Neural cell (in vitro differentiated cells): ENCODE measurements around the gene AK8. TPM values are rescaled to one million over a fixed set of nuclear protein-coding genes. Genes with fewer than 3 reads are reported as not detected.

ENCODE experiments used
- H2AFZ ChIP-seq: fragments of 200-600, 300-800 bp; sonication (generic), shearing (Covaris generic); 2 replicates; pipeline ENCODE4 v1.6.0; 2014; ENCODE audit warnings: low read depth, mild to moderate bottlenecking, antibody characterized with exemption, low read length, moderate library complexity
- H3F3A ChIP-seq: fragments of 200-600 bp; shearing (Covaris generic); 2 replicates; pipeline ENCODE4 v1.6.1; 2016; ENCODE audit warnings: mild to moderate bottlenecking, moderate library complexity, mixed read lengths, antibody characterized with exemption, low read length; ENCODE audit not compliant: insufficient read depth, poor library complexity, severe bottlenecking
- H3K27ac ChIP-seq: fragments of 200-600, 300-800 bp; sonication (generic), shearing (Covaris generic); 2 replicates; pipeline ENCODE4 v1.5.1; 2014; ENCODE audit warnings: mild to moderate bottlenecking, low read length, moderate library complexity
- H3K27me3 ChIP-seq: fragments of 300-800, 200-600 bp; sonication (generic), shearing (Covaris generic); 2 replicates; pipeline ENCODE4 v1.6.0; 2014; ENCODE audit warnings: mild to moderate bottlenecking, low read depth, low read length, moderate library complexity; ENCODE audit not compliant: insufficient read depth
- H3K36me3 ChIP-seq: fragments of 300-800, 200-600 bp; sonication (generic), shearing (Covaris generic); 2 replicates; pipeline ENCODE4 v1.5.1; 2014; ENCODE audit warnings: mild to moderate bottlenecking, antibody characterized with exemption, low read length, moderate library complexity; ENCODE audit not compliant: insufficient read depth
- H3K4me2 ChIP-seq: fragments of 300-800, 200-600 bp; sonication (generic), shearing (Covaris generic); 2 replicates; pipeline ENCODE4 v1.6.0; 2014; ENCODE audit warnings: mild to moderate bottlenecking, low read length
- H3K4me3 ChIP-seq: fragments of 300-800, 200-600 bp; sonication (generic), shearing (Covaris generic); 2 replicates; pipeline ENCODE4 v1.5.1; 2014; ENCODE audit warnings: mild to moderate bottlenecking, low read length, moderate library complexity
- H3K79me2 ChIP-seq: fragments of 200-600 bp; shearing (Covaris generic); replicated peaks from 2 replicates; pipeline ENCODE4 v1.6.0; 2014; ENCODE audit warnings: mild to moderate bottlenecking, low read length, moderate library complexity; ENCODE audit not compliant: insufficient read depth
- H3K9ac ChIP-seq: fragments of 300-800, 200-600 bp; sonication (generic), shearing (Covaris generic); 2 replicates; pipeline ENCODE4 v1.6.1; 2016; ENCODE audit warnings: mild to moderate bottlenecking, low read length, mixed read lengths
- H3K9me2 ChIP-seq: fragments of 200-600 bp; shearing (Covaris generic); 2 replicates; pipeline ENCODE4 v1.6.1; 2016; ENCODE audit warnings: mild to moderate bottlenecking, low read length, mixed read lengths; ENCODE audit not compliant: insufficient read depth
- H3K9me3 ChIP-seq: fragments of 200-600, 300-800 bp; sonication (generic), shearing (Covaris generic); 2 replicates; pipeline ENCODE4 v1.6.1; 2016; ENCODE audit warnings: mild to moderate bottlenecking, mixed run types, low read length, moderate library complexity, mixed read lengths
- H4K20me1 ChIP-seq: fragments of 200-600 bp; shearing (Covaris generic); 2 replicates; pipeline ENCODE4 v1.6.1; 2016; ENCODE audit warnings: mild to moderate bottlenecking, mixed run types; ENCODE audit not compliant: insufficient read depth
- EP300 ChIP-seq: fragments of 450-650 bp; conservative IDR thresholded peaks from 2 replicates; pipeline ENCODE4 v1.6.1; 2014; ENCODE audit warnings: antibody characterized with exemption, mild to moderate bottlenecking, moderate library complexity; ENCODE audit not compliant: poor library complexity, severe bottlenecking
- EZH2 ChIP-seq: fragments of 200-600, 300-800 bp; shearing (Covaris generic), sonication (generic); IDR thresholded peaks from 2 replicates; pipeline ENCODE4 v1.6.1; 2014; ENCODE audit warnings: antibody characterized with exemption, low read length, borderline replicate concordance, mild to moderate bottlenecking; ENCODE audit not compliant: insufficient read depth, poor library complexity, severe bottlenecking
- MXI1 ChIP-seq: fragments of 450-650 bp; conservative IDR thresholded peaks from 2 replicates; pipeline ENCODE4 v1.6.1; 2014; ENCODE audit warnings: antibody characterized with exemption, mild to moderate bottlenecking; ENCODE audit not compliant: poor library complexity, severe bottlenecking
- POLR2AphosphoS5 ChIP-seq: IDR thresholded peaks from 2 replicates; pipeline ENCODE4 v1.6.1; 2012
- RAD21 ChIP-seq: fragments of 450-650 bp; conservative IDR thresholded peaks from 2 replicates; pipeline ENCODE4 v1.6.1; 2014; ENCODE audit warnings: antibody characterized with exemption, mild to moderate bottlenecking, moderate library complexity
- SMC3 ChIP-seq: fragments of 450-650 bp; conservative IDR thresholded peaks from 2 replicates; pipeline ENCODE4 v1.6.1; 2014; ENCODE audit warnings: antibody characterized with exemption, mild to moderate bottlenecking, moderate library complexity; ENCODE audit not compliant: poor library complexity
- TAF1 ChIP-seq: IDR thresholded peaks from 2 replicates; pipeline ENCODE4 v1.6.1; 2012; ENCODE audit warnings: low read depth
- polyA plus RNA-seq: library from polyadenylated mRNA; depleted of rRNA; stranded (reverse); fragments of >200 nt; gene quantifications from 2 replicates; pipeline ENCODE4 v1.2.3, GENCODE V29; 2014
- TF ChIP-seq, protein P1 (sequence below): IDR thresholded peaks from 2 replicates; pipeline ENCODE4 v1.6.1; 2012; ENCODE audit warnings: borderline replicate concordance
- TF ChIP-seq, protein P2 (sequence below): fragments of 450-650 bp; IDR thresholded peaks from 2 replicates; pipeline ENCODE4 v1.5.1; 2014; ENCODE audit warnings: antibody characterized with exemption, mild to moderate bottlenecking, moderate library complexity; ENCODE audit not compliant: poor library complexity, severe bottlenecking

AK8 gene
- polyA plus RNA-seq, 1 donor from 2014 or later, result 0.71 TPM

DNA sequence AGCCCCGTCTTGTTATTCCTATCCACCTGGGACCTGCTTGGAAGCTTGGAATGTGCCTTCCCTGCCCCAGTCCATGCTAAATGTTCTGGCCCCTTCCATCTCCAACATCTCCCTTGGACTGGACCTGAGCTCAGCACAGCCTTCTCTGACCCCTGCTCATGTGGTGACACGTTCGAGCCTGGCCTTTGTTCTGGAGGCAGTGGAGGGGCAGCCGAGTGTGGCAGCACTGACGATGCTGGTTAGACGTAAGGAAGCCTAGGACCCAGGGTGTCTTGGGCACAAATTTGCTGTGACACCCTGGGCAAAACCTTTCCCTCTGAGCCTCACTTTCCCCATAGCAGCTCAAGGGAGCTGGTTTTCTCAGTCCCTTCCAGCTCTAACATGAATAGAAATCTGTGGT is 4.5 kb upstream of the AK8 start:
- no peaks in the 10 kb centered on the region for H3K9me3 ChIP-seq
- no peaks in the 10 kb centered on the region for H3K79me2 ChIP-seq
- TF ChIP-seq RAD21 (no peak), MXI1 (no peak), EZH2 (no peak), TAF1 (no peak)
- TF ChIP-seq, protein P1, sequence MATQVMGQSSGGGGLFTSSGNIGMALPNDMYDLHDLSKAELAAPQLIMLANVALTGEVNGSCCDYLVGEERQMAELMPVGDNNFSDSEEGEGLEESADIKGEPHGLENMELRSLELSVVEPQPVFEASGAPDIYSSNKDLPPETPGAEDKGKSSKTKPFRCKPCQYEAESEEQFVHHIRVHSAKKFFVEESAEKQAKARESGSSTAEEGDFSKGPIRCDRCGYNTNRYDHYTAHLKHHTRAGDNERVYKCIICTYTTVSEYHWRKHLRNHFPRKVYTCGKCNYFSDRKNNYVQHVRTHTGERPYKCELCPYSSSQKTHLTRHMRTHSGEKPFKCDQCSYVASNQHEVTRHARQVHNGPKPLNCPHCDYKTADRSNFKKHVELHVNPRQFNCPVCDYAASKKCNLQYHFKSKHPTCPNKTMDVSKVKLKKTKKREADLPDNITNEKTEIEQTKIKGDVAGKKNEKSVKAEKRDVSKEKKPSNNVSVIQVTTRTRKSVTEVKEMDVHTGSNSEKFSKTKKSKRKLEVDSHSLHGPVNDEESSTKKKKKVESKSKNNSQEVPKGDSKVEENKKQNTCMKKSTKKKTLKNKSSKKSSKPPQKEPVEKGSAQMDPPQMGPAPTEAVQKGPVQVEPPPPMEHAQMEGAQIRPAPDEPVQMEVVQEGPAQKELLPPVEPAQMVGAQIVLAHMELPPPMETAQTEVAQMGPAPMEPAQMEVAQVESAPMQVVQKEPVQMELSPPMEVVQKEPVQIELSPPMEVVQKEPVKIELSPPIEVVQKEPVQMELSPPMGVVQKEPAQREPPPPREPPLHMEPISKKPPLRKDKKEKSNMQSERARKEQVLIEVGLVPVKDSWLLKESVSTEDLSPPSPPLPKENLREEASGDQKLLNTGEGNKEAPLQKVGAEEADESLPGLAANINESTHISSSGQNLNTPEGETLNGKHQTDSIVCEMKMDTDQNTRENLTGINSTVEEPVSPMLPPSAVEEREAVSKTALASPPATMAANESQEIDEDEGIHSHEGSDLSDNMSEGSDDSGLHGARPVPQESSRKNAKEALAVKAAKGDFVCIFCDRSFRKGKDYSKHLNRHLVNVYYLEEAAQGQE, result no peak
- TF ChIP-seq, protein P2, sequence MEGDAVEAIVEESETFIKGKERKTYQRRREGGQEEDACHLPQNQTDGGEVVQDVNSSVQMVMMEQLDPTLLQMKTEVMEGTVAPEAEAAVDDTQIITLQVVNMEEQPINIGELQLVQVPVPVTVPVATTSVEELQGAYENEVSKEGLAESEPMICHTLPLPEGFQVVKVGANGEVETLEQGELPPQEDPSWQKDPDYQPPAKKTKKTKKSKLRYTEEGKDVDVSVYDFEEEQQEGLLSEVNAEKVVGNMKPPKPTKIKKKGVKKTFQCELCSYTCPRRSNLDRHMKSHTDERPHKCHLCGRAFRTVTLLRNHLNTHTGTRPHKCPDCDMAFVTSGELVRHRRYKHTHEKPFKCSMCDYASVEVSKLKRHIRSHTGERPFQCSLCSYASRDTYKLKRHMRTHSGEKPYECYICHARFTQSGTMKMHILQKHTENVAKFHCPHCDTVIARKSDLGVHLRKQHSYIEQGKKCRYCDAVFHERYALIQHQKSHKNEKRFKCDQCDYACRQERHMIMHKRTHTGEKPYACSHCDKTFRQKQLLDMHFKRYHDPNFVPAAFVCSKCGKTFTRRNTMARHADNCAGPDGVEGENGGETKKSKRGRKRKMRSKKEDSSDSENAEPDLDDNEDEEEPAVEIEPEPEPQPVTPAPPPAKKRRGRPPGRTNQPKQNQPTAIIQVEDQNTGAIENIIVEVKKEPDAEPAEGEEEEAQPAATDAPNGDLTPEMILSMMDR, result no peak
- no peaks in the 10 kb centered on the region for H4K20me1 ChIP-seq
- no peaks in the 10 kb centered on the region for H3K9me2 ChIP-seq
- H3F3A ChIP-seq, result no peaks in the 10 kb centered on the region
- H3K4me2 ChIP-seq, result no peak overlapping the region
- no peak overlapping the region for H3K4me3 ChIP-seq
- H3K9ac ChIP-seq, result no peak overlapping the region
- no peak overlapping the region for H2AFZ ChIP-seq
- no peaks in the 10 kb centered on the region for H3K36me3 ChIP-seq
- H3K27me3 ChIP-seq, result no peaks in the 10 kb centered on the region
- no peak overlapping the region for H3K27ac ChIP-seq

DNA sequence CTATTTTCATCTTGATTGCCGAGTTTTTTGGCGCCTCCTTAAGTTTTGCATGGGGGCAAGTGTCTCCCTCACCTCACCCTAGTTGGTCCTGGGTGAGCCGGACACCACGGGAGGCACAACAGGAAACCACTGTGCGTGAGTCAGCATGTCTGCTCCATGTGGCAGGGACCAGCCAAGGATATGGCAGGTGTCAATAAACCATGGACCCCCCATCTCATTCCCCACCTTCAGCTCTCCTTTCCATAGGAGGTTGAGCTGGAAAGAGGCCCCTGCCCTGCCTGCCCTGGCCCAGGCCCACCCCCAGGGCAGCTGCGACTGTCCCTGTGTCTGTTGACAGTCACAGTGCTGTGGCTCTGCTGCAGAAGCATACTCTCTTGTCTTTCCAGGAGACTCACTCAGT is 3.7 kb upstream of the AK8 start:
- Histone ChIP-seq H3K36me3 (no peaks in the 10 kb centered on the region), H3K4me2 (no peak overlapping the region), H3K27ac (no peak overlapping the region), H3K9me3 (no peaks in the 10 kb centered on the region), H2AFZ (no peak overlapping the region), H3K9ac (no peak overlapping the region), H3F3A (no peaks in the 10 kb centered on the region), H3K4me3 (no peak overlapping the region), H4K20me1 (no peaks in the 10 kb centered on the region), H3K79me2 (no peaks in the 10 kb centered on the region), H3K9me2 (no peaks in the 10 kb centered on the region), H3K27me3 (no peaks in the 10 kb centered on the region)
- no peak for TF ChIP-seq RAD21
- no peak for TF ChIP-seq POLR2AphosphoS5
- TF ChIP-seq, protein P2, result no peak

DNA sequence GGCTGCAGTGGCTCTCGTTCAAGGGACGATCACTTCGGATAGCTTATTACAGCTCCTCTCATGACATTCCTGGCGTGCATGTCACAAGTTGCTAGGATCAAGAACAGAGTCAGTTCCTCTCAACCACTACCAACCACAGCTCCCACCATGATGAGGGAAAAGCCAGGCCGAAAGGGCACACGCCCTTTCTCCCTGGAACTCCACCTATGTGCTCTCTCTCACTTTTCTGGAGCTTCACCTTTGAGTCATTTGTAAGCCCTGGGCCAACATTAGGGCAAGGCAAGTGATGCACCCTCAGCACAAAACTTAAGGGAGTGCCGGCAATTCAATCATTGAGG is 2.2 kb upstream of the AK8 start:
- Histone ChIP-seq H4K20me1 (no peaks in the 10 kb centered on the region), H3K9me3 (no peaks in the 10 kb centered on the region), H3K9me2 (no peaks in the 10 kb centered on the region), H2AFZ (no peak overlapping the region), H3K27ac (no peak overlapping the region), H3K27me3 (no peaks in the 10 kb centered on the region), H3K79me2 (no peaks in the 10 kb centered on the region), H3F3A (no peaks in the 10 kb centered on the region), H3K36me3 (no peaks in the 10 kb centered on the region), H3K4me2 (no peak overlapping the region), H3K4me3 (no peak overlapping the region), H3K9ac (no peak overlapping the region)
- TF ChIP-seq, protein P1, result no peak
- no peak for TF ChIP-seq TAF1
- TF ChIP-seq EZH2, result no peak
- TF ChIP-seq SMC3, result no peak
- no peak for TF ChIP-seq POLR2AphosphoS5
- TF ChIP-seq EP300, result no peak
- no peak for TF ChIP-seq MXI1
- no peak for TF ChIP-seq RAD21
- TF ChIP-seq, protein P2, result no peak
